ENCODE data around the gene DTNA.

The DTNA gene

DNA sequence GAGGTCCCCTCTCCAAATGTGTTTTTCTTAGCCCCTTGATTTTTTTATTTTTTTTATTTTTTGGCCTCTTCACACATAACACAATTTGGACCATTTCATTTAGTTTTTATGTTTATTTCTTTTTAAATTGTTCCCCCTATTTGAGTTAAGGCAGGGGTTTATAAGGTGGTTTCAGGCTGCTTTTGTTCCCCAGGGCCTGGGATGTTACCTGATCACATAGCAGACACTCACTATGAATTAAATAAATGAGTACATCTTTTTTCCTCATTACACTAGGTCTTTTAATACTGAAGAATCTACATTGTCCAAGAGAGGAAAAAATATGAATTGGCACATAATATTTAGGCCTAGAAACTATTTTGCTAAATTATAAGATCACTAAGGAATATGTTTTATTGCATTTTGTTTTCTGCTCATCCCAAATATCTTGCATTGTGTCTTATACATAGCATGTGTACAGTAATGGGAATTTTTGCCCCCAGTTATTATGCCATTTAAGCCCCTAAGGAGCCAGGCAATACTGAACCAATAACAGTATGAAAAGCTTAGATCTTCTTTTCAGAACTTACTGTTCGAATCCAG, 218.7 kb downstream of the DTNA start:
- DNase-seq (ENCODE audit: low read depth in 4 of 4, low spot score in 1 of 4): no peak

DNA sequence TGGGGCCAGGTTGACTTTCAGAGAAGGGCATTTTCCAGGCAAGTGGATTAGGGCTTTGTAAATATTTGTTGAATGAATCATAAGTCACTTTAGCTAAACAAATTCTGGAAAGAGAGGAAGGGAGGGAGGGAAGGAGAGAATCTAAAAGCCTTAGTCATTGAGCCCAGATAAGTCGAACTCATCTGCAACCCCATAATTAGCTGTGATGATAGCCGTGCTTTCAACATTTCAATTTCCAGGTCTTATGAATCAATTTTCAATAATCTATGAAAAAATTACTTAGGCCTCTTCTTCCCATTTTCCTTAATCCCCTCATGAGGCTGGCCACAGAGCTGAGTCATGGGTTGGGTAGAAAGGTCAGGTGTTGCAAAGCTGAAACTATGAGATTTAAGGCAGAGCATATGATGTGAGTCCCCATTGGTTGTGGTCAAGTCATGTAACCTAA, 219.3 kb downstream of the DTNA start:
- no peak for DNase-seq (ENCODE audit: low read depth in 4 of 4, low spot score in 1 of 4)

DNA sequence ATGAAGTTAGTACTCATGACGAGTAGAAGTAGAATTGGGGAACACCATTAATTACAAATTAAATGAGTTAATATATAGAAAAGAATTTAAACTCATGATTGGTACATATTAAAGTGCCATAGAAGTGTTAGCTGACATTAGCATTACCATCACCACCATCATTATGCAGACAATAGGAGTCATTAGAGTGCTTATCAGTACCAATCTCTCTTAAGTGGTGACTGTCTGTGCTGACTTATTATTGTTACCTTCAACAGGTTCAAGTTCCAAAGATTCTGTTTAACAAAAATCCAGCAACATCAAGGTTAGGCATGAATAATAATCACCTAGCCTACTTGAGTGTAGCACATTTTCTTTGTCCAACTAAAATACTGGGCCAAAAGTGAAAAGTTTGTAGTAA, 222.3 kb downstream of the DTNA start:
- no peak for DNase-seq (ENCODE audit: low read depth in 4 of 4, low spot score in 1 of 4)

DNA sequence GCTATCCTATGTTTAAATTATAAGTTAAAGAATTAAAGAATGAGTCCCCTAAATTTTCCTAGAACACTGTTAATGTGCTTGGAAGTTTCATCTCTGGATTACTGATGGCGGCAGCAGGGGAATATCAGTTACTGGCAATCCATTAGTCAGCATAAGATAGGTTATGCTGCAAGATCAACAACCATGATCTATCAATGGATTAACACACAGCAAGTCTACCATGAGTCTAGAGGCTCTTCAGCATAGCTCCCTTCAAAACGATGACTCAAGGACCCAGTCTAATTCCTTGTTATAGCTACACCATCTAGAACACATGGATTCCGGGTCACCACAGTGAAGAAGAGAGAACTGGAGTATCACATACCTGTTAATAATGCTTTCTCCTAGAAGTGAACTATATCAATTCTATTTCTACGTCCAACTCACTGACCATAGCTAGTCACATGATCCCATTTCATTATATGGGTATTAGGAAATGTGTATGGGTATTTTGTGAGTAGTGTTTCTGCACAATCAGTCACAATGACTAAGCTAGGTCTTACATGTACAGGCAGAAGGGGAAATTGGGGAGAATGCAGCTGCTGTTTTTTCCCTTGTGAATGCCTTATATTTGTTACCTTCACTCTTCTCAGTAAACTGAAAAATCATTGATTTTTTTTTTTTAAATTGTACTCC, 222.8 kb downstream of the DTNA start:
- DNase-seq (ENCODE audit: low read depth in 4 of 4, low spot score in 1 of 4): no peak

DNA sequence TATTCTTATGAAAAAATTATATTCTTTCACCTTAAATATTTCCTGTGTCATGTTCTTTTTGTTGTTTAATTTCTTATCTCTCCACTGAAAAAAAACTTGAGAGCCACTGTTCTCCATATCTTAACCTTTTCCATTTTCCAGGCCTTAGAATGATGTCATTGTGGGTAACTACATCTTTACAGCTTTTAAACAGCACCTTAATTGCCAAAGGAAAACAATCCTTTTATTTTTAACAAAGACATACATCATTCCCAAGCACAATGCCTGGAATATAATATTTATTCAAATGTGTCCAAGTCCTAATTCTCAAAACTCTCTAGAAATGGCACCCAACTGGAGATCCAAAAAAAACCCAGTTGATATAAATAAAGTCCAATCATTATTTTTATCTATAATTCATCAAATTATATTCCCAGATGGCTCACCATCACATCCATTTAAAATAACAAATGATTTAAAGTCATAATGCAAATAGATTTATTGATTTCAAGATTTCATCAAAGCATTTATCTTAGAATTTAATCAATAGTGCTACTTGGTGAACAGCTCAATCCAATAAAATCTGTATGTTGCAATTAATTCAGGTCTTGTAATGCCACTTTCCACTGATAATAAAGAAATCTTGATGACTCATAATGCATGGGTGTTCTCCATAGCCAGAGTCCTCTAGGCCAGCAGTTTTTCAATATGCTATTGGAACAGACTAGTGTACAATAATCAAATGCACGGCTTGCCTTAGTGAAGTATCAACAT, 224.0 kb downstream of the DTNA start:
- DNase-seq (ENCODE audit: low read depth in 4 of 4, low spot score in 1 of 4): no peak

DNA sequence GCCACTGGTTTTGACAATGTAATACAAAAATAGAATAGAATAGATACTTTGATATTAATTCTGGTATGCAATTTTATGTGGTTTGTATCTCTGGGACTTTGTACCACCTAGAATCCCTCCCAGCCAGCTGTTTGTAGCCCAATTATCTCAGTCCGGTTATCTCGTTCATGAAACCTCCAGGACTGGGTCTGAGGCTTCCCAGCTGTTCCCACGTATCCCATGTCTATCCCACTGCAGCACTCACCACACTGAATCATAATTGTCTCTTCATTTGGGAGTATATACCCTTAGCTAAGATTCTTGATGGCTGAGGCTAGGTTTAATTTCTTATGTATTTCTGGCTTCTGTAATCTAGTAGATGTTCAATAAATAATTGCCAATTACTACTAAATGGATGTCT, 226.7 kb downstream of the DTNA start:
- DNase-seq (ENCODE audit: low read depth in 4 of 4, low spot score in 1 of 4): no peak

DNA sequence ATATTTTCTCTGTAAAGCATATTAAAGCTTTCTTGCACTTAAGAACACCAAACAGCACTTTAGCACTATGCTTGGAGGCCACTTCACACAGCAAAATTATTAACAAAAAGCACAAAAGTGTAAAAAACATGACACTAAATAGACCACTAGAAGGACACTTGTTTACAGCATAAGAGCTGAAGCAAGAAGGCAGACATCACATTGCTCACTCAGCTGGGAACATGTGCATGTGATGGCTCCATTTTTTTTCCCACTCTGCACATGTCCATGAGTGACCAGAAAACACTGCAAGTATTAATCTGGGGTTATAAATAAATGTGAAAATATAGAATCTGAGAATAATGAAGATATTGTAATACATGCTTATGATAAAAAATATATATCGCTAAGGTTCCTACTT, 228.0 kb downstream of the DTNA start:
- no peak for DNase-seq (ENCODE audit: low read depth in 4 of 4, low spot score in 1 of 4)
